Sigmoid colon (tissue), 7 donors: ENCODE measurements around the gene TMEM201. TPM values are rescaled to one million over a fixed set of nuclear protein-coding genes. Genes with fewer than 3 reads are reported as not detected.

Source experiments
- DNase-seq: peaks from one replicate; pipeline ENCODE4 v3.0.0-alpha.2; 2019
- H3K27ac ChIP-seq, 4 donors: fragments of 200-600 bp; sonication (generic); one replicate each; pipeline ENCODE4 v1.5.1; 2016 to 2019; ENCODE audit warnings: mild to moderate bottlenecking in 1 of 4
- H3K27me3 ChIP-seq, 3 donors: fragments of 200-600 bp; sonication (generic); one replicate each; pipeline ENCODE4 v1.5.1; 2019; ENCODE audit warnings: mild to moderate bottlenecking in 1 of 3
- H3K36me3 ChIP-seq, 4 donors: fragments of 200-600 bp; sonication (generic); one replicate each; pipeline ENCODE4 v1.5.1; 2016 to 2019
- H3K4me1 ChIP-seq, 4 donors: fragments of 200-600 bp; sonication (generic); one replicate each; pipeline ENCODE4 v1.5.1; 2017 to 2019
- H3K4me3 ChIP-seq, 4 donors: fragments of 200-600 bp; sonication (generic); one replicate each; pipeline ENCODE4 v1.5.1; 2017 to 2019; ENCODE audit warnings: mild to moderate bottlenecking in 2 of 4, moderate library complexity in 1 of 4
- H3K9me3 ChIP-seq, 4 donors: fragments of 200-600 bp in 3 of 4; sonication (generic) in 3 of 4; one replicate each; pipeline versions ENCODE4 v1.5.1 to v1.6.1; 2013 to 2019
- CTCF ChIP-seq, 4 experiments: fragments of 450-650 bp in 3 of 4; fragments of 200-600 bp in 1 of 4; IDR thresholded peaks; one replicate each; pipeline ENCODE4 v1.5.1; 2016 to 2019; ENCODE audit warnings: antibody characterized with exemption in 4 of 4, mild to moderate bottlenecking in 3 of 4, moderate library complexity in 2 of 4
- EP300 ChIP-seq, 4 donors: sonication (generic); formaldehyde crosslinking; IDR thresholded peaks; one replicate each; pipeline ENCODE4 v1.6.1; 2017; ENCODE audit warnings: antibody characterized with exemption in 4 of 4
- POLR2A ChIP-seq, 2 donors: fragments of 450-650 bp; IDR thresholded peaks; one replicate each; pipeline ENCODE4 v1.6.1; 2016; ENCODE audit warnings: antibody characterized with exemption in 2 of 2, mild to moderate bottlenecking in 2 of 2, moderate library complexity in 2 of 2
- POLR2AphosphoS5 ChIP-seq, 4 donors: sonication (generic); formaldehyde crosslinking; IDR thresholded peaks; one replicate each; pipeline ENCODE4 v1.6.1; 2017; ENCODE audit warnings: antibody characterized with exemption in 4 of 4
- WGBS, 2 donors: extraction: QIAGEN DNeasy Blood & Tissue Kit; methylation state at CpG; one replicate each; pipeline ENCODE4 v1.1.7; 2013; 5-methylcytosine and 5-hydroxymethylcytosine counted together
- intact Hi-C: fragments of 100-400 bp; cut with DNase I; formaldehyde crosslinking; loops from one replicate; pipeline ENCODE4 v1.15.1; 2023
- polyA plus RNA-seq, 3 donors: library from polyadenylated mRNA; stranded (reverse); fragments of 200-250 nt; gene quantifications; one replicate each; pipeline ENCODE4 v1.2.3, GENCODE V29; 2013
- total RNA-seq, 4 donors: library from RNA; depleted of rRNA; stranded (reverse); fragments of >200 nt; gene quantifications; one replicate each; pipeline ENCODE4 v1.1.0, GENCODE V29; 2016
- donor health status: healthy with polysubstance abuse.
- donor health status: Bipolar disorder and iron deficiency.
- donor health status: healthy.

TMEM201 gene
- total and polyA plus RNA-seq, 7 donors: 0.23 to 7.4 (median 3.6) TPM

- no peaks in the 10 kb centered on the region for H3K4me1 ChIP-seq
- H3K27me3 ChIP-seq: peaks cover 0 to 10% (median 0%) of the 10 kb centered on the region in 3 donors
- peaks cover 9 to 58% (median 17%) of the 10 kb centered on the region in 4 donors for H3K36me3 ChIP-seq
- WGBS, 2 donors: 83 to 89% methylated on average over 20 of the region's 20 CpGs
- H3K9me3 ChIP-seq: no peaks in the 10 kb centered on the region
- H3K27ac ChIP-seq: no peak overlapping the region
- no peak for DNase-seq
- intact Hi-C loops: no loop called here
- no peak overlapping the region for H3K4me3 ChIP-seq
- TF ChIP-seq CTCF (IDR thresholded peaks at IDR 0.05): no peak
- TF ChIP-seq EP300 (IDR thresholded peaks at IDR 0.05): no peak
- no peak for TF ChIP-seq POLR2A (IDR thresholded peaks at IDR 0.05)
- TF ChIP-seq POLR2AphosphoS5 (IDR thresholded peaks at IDR 0.05): no peak
Measured at GRCh38 chr1:9612871-9613624, 24.3 kb downstream of the TMEM201 start.

- TF ChIP-seq POLR2AphosphoS5 (IDR thresholded peaks at IDR 0.05) (no peak), CTCF (IDR thresholded peaks at IDR 0.05) (no peak), POLR2A (IDR thresholded peaks at IDR 0.05) (no peak), EP300 (IDR thresholded peaks at IDR 0.05) (no peak)
- no peaks in the 10 kb centered on the region for H3K4me1 ChIP-seq
- H3K36me3 ChIP-seq: peaks cover 9 to 51% (median 15%) of the 10 kb centered on the region in 4 donors
- WGBS, 2 donors: 87 to 90% methylated on average over 17 of the region's 17 CpGs
- H3K27me3 ChIP-seq: peaks cover 0 to 15% (median 0%) of the 10 kb centered on the region in 3 donors
- H3K27ac ChIP-seq: no peak overlapping the region
- H3K9me3 ChIP-seq: no peaks in the 10 kb centered on the region
- no peak for DNase-seq
- no peak overlapping the region for H3K4me3 ChIP-seq
- intact Hi-C loops: no loop called here
Measured at GRCh38 chr1:9613625-9614299, 25.1 kb downstream of the TMEM201 start.

- no peak for DNase-seq
- WGBS, 2 donors: 49 to 53% methylated on average over 16 of the region's 16 CpGs
- no peaks in the 10 kb centered on the region for H3K9me3 ChIP-seq
- TF ChIP-seq POLR2AphosphoS5 (IDR thresholded peaks at IDR 0.05) (no peak), CTCF (IDR thresholded peaks at IDR 0.05) (peak in 2 of 4 experiments; percentile 38 to 50), POLR2A (IDR thresholded peaks at IDR 0.05) (no peak), EP300 (IDR thresholded peaks at IDR 0.05) (no peak)
- H3K4me1 ChIP-seq: no peaks in the 10 kb centered on the region
- no peak overlapping the region for H3K4me3 ChIP-seq
- intact Hi-C loops: no loop called here
- peaks cover 9 to 34% (median 10%) of the 10 kb centered on the region in 4 donors for H3K36me3 ChIP-seq
- peaks cover 0 to 25% (median 7%) of the 10 kb centered on the region in 3 donors for H3K27me3 ChIP-seq
- H3K27ac ChIP-seq: no peak overlapping the region
Measured at GRCh38 chr1:9615316-9616063, 26.8 kb downstream of the TMEM201 start.

DNA sequence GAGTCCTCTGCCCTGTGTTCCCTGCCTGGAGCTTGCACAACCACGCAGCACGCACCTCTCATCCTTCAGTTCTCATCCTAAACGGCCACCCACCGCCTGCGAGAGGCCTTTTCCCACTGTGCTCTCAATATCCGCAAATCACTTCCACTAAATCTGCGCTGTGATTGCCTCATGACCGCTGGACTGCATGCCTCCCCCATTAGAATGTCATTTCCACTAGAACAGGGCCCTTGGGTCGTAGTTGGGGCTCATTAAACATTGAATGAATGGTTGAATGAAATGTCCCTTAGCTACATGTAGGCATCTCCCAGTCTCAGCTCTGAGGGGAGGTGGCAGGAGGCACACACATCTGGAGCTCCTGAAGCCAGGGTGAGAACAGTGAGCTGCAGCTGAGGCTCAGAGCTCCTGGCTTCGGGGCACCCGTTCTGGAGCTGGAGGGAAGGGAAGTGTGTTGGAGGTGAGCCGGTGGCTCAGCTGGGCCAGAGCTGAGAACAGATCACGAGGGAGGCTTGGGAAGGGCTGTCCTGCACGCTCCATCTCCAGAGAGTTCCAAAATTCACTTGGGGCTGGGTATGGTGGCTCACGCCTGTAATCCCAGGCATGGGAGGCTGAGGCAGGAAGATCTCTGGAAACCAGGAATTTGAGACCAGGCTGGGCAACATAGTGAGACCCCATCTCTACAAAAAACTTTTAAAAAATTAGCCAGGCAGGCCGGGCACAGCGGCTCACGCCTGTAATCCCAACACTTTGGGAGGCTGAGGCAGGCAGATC, 30.4 kb downstream of the TMEM201 start:
- no peaks in the 10 kb centered on the region for H3K36me3 ChIP-seq
- no peaks in the 10 kb centered on the region for H3K4me1 ChIP-seq
- no peak for TF ChIP-seq POLR2AphosphoS5 (IDR thresholded peaks at IDR 0.05)
- TF ChIP-seq CTCF (IDR thresholded peaks at IDR 0.05): no peak
- TF ChIP-seq POLR2A (IDR thresholded peaks at IDR 0.05): no peak
- TF ChIP-seq EP300 (IDR thresholded peaks at IDR 0.05): no peak
- peaks cover 0 to 41% (median 7%) of the 10 kb centered on the region in 3 donors for H3K27me3 ChIP-seq
- DNase-seq: no peak
- intact Hi-C loops: no loop called here
- 74 to 81% methylated on average over 18 of the region's 18 CpGs for WGBS, 2 donors
- no peak overlapping the region for H3K27ac ChIP-seq
- H3K9me3 ChIP-seq: no peaks in the 10 kb centered on the region
- no peak overlapping the region for H3K4me3 ChIP-seq
